HepG2 (cell line): ENCODE results near the gene TTYH1. TPM values are rescaled to one million over a fixed set of nuclear protein-coding genes. Genes with fewer than 3 reads are reported as not detected.
A peak's percentile ranks its signal among the peaks of the same experiment; 100 is the strongest.

Source experiments
- HES4 ChIP-seq: sonication (generic); formaldehyde crosslinking; IDR thresholded peaks from 2 replicates; pipeline ENCODE4 v1.9.0; 2021; ENCODE audit warnings: mild to moderate bottlenecking, missing genetic modification reagents, borderline replicate concordance
- HNRNPLL ChIP-seq: fragments of 200-400 bp; formaldehyde crosslinking; IDR thresholded peaks from 2 replicates; pipeline ENCODE4 v1.6.1; 2017; ENCODE audit warnings: mild to moderate bottlenecking, low read depth, low read length; ENCODE audit not compliant: poor library complexity, severe bottlenecking
- IKZF4 ChIP-seq: sonication (generic); formaldehyde crosslinking; IDR thresholded peaks from 2 replicates; pipeline ENCODE4 v1.5.1; 2020; ENCODE audit warnings: borderline replicate concordance, mild to moderate bottlenecking, low read depth, missing genetic modification reagents; ENCODE audit errors: not compliant biosample characterization
- RARA ChIP-seq: IDR thresholded peaks from 2 replicates; pipeline ENCODE4 v1.6.1; 2016; ENCODE audit warnings: missing genetic modification reagents, missing compliant biosample characterization
- SCMH1 ChIP-seq: sonication (generic); formaldehyde crosslinking; IDR thresholded peaks from 2 replicates; pipeline ENCODE4 v1.9.0; 2021; ENCODE audit warnings: missing genetic modification reagents, mild to moderate bottlenecking, borderline replicate concordance
- SRSF1 ChIP-seq: fragments of 200-400 bp; formaldehyde crosslinking; optimal IDR thresholded peaks from 2 replicates; pipeline ENCODE3; 2017; ENCODE audit warnings: mild to moderate bottlenecking, low read depth, low read length, moderate library complexity
- SSRP1 ChIP-seq: IDR thresholded peaks from 2 replicates; pipeline ENCODE4 v1.6.1; 2016; ENCODE audit warnings: control low read depth
- TAF1 ChIP-seq: sonication (generic); formaldehyde crosslinking; IDR thresholded peaks from 2 replicates; pipeline ENCODE4 v1.4.0; 2020; ENCODE audit warnings: missing genetic modification reagents
- ZNF891 ChIP-seq: sonication (generic); formaldehyde crosslinking; IDR thresholded peaks from 2 replicates; pipeline ENCODE4 v1.5.0; 2020; ENCODE audit warnings: mild to moderate bottlenecking, missing genetic modification reagents
- polyA plus RNA-seq, 8 experiments: library from polyadenylated mRNA; depleted of rRNA in 3 of 8; stranded (reverse) in 7 of 8; unstranded in 1 of 8; fragments of >200 nt; fragmentation: Illumina TruSeq in 4 of 8; extraction: Trizol in 4 of 8; gene quantifications; 2 replicates each; pipeline versions ENCODE4 v1.2.1 to v1.2.3, GENCODE V29; 2011 to 2016; ENCODE audit warnings: low read depth in 4 of 8, missing spikeins in 1 of 8, mixed read lengths in 1 of 8; ENCODE audit not compliant: insufficient read depth in 1 of 8
- total RNA-seq, 5 experiments: library from RNA; depleted of rRNA; stranded (reverse); fragments of >200 nt; fragmentation: Illumina TruSeq; extraction: Trizol; gene quantifications; 2 replicates each; pipeline ENCODE4 v1.2.3, GENCODE V29; 2016; ENCODE audit warnings: low read depth in 1 of 5
- TF ChIP-seq, protein P1 (sequence below): sonication (generic); formaldehyde crosslinking; IDR thresholded peaks from 2 replicates; pipeline ENCODE4 v1.8.0; 2022; ENCODE audit warnings: missing genetic modification reagents, mild to moderate bottlenecking, inconsistent platforms, borderline replicate concordance
- TF ChIP-seq, protein P2 (sequence below): sonication (generic); formaldehyde crosslinking; IDR thresholded peaks from 2 replicates; pipeline ENCODE4 v1.8.1; 2023; ENCODE audit warnings: mild to moderate bottlenecking, inconsistent platforms, moderate library complexity, missing genetic modification reagents, borderline replicate concordance
- TF ChIP-seq, protein P3 (sequence below): IDR thresholded peaks from 2 replicates; pipeline ENCODE4 v1.6.1; 2016; ENCODE audit warnings: low read depth, control low read depth
- TF ChIP-seq, protein P4 (sequence below): sonication (generic); formaldehyde crosslinking; IDR thresholded peaks from 2 replicates; pipeline ENCODE4 v1.8.0; 2022; ENCODE audit warnings: mild to moderate bottlenecking, missing genetic modification reagents, moderate library complexity
- TF ChIP-seq, protein P5 (sequence below): sonication (generic); formaldehyde crosslinking; IDR thresholded peaks from 2 replicates; pipeline ENCODE4 v1.5.0; 2020; ENCODE audit warnings: missing genetic modification reagents
- TF ChIP-seq, protein P6 (sequence below): sonication (generic); formaldehyde crosslinking; IDR thresholded peaks from 2 replicates; pipeline ENCODE4 v1.4.0; 2020; ENCODE audit warnings: missing genetic modification reagents, borderline replicate concordance

The TTYH1 gene
- total and polyA plus RNA-seq, 2 of the 13 experiments (the other 11 are each of a cell fraction or from before 2014, with no cell fraction given), result 6.9 to 19.9 TPM

DNA sequence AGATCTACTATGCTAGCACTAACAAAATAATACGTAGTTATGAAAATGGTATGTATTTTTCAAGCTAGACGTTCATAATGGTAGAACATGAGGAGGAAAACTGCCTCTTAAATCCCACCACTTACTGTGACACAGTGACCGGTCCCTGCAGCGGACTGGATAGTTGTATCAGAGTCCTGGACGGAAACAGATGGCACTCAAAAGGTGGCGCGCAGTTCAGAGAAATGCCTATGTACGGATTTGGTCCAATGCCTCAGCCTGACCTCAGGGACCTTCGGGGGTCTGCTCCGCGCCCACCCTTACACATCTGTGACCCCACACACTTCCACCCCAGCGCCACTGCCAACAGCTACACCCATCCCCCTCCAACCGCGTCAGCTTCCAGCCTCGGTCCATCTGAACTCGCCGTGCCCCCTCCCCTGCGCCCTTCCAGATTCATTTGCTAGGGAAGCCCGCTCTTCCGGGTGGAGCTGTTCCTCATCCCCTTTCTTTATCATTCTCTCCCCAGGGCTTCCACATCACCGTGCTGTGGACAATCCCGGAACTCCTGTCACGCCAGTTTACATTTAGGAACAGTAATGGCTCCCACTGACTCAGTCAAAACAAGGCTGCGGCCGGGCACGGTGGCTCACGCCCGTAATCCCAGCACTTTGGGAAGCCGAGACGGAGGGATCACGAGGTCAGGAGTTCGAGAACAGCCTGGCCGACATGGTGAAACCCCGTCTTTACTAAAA lies 32.9 kb downstream of the TTYH1 start (continued):
- TF ChIP-seq, protein P1, sequence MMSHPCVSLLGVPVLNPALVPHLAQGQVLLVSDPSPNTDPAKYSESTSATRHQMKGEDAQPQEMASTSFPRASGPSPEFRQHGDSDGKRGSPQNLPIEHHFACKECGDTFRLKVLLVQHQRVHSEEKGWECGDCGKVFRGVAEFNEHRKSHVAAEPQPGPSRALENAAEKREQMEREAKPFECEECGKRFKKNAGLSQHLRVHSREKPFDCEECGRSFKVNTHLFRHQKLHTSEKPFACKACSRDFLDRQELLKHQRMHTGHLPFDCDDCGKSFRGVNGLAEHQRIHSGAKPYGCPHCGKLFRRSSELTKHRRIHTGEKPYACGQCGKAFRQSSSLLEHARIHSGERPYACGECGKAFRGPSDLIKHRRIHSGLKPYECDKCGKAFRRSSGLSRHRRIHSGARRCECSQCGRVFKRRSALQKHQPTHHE (CRISPR knock-in tag), result 0 out of 2 replicates have a peak, but pooled peaks have one; percentile 15
- TF ChIP-seq ZNF891 (CRISPR knock-in tag) (0 out of 2 replicates have a peak, but pooled peaks have one; percentile 12), HES4 (CRISPR knock-in tag) (no peak), HNRNPLL (peak; percentile 8), SSRP1 (CRISPR knock-in tag) (no peak), SRSF1 (no peak), IKZF4 (CRISPR knock-in tag) (peak; percentile 47), RARA (CRISPR knock-in tag) (0 out of 2 replicates have a peak, but pooled peaks have one; percentile 9), TAF1 (CRISPR knock-in tag) (no peak), SCMH1 (CRISPR knock-in tag) (no peak)
- TF ChIP-seq, protein P2, sequence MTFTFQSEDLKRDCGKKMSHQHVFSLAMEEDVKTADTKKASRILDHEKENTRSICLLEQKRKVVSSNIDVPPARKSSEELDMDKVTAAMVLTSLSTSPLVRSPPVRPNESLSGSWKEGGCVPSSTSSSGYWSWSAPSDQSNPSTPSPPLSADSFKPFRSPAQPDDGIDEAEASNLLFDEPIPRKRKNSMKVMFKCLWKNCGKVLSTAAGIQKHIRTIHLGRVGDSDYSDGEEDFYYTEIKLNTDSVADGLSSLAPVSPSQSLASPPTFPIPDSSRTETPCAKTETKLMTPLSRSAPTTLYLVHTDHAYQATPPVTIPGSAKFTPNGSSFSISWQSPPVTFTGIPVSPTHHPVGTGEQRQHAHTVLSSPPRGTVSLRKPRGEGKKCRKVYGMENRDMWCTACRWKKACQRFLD (CRISPR knock-in tag), result no peak
- TF ChIP-seq, protein P3, sequence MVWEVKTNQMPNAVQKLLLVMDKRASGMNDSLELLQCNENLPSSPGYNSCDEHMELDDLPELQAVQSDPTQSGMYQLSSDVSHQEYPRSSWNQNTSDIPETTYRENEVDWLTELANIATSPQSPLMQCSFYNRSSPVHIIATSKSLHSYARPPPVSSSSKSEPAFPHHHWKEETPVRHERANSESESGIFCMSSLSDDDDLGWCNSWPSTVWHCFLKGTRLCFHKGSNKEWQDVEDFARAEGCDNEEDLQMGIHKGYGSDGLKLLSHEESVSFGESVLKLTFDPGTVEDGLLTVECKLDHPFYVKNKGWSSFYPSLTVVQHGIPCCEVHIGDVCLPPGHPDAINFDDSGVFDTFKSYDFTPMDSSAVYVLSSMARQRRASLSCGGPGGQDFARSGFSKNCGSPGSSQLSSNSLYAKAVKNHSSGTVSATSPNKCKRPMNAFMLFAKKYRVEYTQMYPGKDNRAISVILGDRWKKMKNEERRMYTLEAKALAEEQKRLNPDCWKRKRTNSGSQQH (CRISPR knock-in tag), result 0 out of 2 replicates have a peak, but pooled peaks have one; percentile 28
- TF ChIP-seq, protein P4, sequence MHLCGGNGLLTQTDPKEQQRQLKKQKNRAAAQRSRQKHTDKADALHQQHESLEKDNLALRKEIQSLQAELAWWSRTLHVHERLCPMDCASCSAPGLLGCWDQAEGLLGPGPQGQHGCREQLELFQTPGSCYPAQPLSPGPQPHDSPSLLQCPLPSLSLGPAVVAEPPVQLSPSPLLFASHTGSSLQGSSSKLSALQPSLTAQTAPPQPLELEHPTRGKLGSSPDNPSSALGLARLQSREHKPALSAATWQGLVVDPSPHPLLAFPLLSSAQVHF (CRISPR knock-in tag), result no peak
- TF ChIP-seq, protein P5, sequence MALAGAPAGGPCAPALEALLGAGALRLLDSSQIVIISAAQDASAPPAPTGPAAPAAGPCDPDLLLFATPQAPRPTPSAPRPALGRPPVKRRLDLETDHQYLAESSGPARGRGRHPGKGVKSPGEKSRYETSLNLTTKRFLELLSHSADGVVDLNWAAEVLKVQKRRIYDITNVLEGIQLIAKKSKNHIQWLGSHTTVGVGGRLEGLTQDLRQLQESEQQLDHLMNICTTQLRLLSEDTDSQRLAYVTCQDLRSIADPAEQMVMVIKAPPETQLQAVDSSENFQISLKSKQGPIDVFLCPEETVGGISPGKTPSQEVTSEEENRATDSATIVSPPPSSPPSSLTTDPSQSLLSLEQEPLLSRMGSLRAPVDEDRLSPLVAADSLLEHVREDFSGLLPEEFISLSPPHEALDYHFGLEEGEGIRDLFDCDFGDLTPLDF (CRISPR knock-in tag), result 0 out of 2 replicates have a peak, but pooled peaks have one; percentile 5
- TF ChIP-seq, protein P6, sequence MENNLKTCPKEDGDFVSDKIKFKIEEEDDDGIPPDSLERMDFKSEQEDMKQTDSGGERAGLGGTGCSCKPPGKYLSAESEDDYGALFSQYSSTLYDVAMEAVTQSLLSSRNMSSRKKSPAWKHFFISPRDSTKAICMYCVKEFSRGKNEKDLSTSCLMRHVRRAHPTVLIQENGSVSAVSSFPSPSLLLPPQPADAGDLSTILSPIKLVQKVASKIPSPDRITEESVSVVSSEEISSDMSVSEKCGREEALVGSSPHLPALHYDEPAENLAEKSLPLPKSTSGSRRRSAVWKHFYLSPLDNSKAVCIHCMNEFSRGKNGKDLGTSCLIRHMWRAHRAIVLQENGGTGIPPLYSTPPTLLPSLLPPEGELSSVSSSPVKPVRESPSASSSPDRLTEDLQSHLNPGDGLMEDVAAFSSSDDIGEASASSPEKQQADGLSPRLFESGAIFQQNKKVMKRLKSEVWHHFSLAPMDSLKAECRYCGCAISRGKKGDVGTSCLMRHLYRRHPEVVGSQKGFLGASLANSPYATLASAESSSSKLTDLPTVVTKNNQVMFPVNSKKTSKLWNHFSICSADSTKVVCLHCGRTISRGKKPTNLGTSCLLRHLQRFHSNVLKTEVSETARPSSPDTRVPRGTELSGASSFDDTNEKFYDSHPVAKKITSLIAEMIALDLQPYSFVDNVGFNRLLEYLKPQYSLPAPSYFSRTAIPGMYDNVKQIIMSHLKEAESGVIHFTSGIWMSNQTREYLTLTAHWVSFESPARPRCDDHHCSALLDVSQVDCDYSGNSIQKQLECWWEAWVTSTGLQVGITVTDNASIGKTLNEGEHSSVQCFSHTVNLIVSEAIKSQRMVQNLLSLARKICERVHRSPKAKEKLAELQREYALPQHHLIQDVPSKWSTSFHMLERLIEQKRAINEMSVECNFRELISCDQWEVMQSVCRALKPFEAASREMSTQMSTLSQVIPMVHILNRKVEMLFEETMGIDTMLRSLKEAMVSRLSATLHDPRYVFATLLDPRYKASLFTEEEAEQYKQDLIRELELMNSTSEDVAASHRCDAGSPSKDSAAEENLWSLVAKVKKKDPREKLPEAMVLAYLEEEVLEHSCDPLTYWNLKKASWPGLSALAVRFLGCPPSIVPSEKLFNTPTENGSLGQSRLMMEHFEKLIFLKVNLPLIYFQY, result no peak
